GM19043 (cell line): ENCODE results near the gene AKAP12.
"Not testable (repeated sequence)": the region's sequence is repeated elsewhere in the genome, so short reads cannot be mapped to it uniquely, and the experiment has no call there.

Experiments
- ATAC-seq: cut with Tn5 transposase; IDR thresholded peaks from one replicate; pipeline ENCODE4 v1.9.1; 2021; ENCODE audit warnings: low read depth; ENCODE audit not compliant: unreplicated experiment

The AKAP12 gene

GRCh38 chr6:151306269-151306783 is 66.6 kb downstream of the AKAP12 start:
- ATAC-seq = no peak

DNA sequence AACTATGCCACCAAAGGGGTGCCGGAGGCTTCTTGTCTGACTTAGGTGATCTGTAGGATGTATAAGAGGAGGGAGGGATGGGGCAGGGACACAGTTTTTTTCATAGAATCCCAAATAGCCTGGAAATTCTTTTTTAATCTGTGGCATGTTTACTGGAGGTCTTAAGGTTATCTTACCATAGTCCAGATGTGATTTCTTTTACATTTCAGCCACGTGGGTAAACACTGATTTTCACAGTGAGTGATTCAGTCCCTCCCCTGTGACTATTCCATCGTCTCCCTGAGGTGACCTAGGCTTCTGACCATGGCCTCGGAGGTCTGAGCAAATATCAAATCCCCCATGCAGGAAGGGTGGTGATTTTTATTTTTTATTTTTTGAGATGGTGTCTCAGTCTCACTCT is 67.7 kb downstream of the AKAP12 start:
- no peak for ATAC-seq

GRCh38 chr6:151309619-151310018 is 69.9 kb downstream of the AKAP12 start:
- ATAC-seq = no peak

DNA sequence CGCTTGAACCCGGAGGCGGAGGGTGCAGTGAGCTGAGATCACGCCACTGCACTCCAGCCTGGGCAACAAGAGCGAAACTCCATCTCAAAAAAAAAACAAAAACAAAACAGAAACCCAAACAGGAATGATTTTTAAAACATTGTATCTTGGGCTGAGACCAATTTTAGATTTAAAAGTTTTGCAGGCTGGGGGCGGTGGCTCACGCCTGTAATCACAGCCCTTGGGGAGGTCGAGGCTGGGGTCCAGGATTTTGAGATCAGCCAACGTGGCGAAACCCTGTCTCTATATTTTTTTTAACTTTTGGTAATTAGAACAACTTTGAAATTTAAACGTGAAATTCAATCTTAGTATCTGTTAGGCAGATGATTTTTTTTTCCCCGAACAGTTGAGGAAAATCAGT is 70.5 kb downstream of the AKAP12 start:
- ATAC-seq = no peak

GRCh38 chr6:151310852-151311767 is 71.3 kb downstream of the AKAP12 start:
- no peak for ATAC-seq

DNA sequence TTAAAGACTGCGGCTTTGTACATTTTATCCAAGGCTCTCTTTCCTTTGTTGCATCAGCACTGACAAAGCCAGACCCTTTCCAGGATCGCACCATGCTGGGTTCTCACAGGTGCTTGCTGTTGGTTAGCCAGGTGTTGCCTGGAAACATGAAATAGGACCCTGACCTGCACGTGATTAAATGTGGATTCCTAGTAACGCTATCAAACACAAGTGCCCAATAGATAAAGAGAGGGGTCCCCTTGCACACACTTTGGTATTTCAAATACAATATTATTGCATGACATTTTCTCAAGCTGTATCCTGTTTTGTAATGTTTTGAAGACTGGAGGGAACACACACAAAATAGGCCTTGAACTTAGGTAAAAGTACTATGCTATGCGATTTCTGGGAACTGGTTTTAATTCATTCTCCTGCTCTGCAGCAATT is 73.3 kb downstream of the AKAP12 start:
- no peak for ATAC-seq

GRCh38 chr6:151315661-151316060 is 75.9 kb downstream of the AKAP12 start:
- not testable (repeated sequence) for ATAC-seq

DNA sequence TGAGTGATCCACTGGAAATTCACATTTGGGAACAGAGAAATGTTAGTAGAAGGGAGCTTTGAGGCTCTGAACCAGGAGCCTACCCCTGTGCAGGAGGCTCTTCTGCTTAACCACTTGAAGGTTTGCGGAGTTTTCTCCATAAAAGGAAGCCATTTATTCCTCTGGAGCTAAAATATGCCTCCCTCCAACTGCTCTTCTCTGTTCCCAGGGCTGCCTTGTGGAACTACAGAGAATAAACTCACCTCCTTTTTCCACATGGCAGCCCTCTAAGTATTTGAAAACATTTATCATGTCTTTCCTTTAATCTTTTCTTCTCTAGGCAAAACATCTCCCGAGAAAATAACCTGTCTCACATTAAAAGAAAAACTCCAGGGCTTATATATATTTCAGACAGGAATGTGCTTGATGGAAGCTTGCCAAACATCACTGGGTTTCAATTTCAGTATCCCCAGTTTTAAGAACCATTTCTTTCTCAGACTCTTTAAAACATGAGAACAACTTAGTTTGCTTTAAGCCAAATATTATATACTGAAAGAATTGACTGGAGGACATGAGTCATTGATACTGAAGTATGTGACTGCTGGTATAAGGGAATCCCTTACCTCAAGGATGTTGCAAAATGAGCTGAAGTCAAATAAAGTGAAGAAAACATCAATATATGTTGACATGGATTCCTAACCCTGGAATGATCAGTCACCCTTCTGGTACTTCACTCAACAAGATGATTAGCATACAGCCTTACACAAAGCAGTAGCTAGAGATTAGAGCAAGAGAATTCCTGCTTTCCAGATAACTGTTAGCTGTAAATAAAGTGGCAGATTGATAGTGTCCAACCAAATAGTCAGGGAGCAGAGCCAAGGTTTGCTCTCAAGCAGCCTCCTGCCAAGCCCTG is 77.6 kb downstream of the AKAP12 start:
- no peak for ATAC-seq

DNA sequence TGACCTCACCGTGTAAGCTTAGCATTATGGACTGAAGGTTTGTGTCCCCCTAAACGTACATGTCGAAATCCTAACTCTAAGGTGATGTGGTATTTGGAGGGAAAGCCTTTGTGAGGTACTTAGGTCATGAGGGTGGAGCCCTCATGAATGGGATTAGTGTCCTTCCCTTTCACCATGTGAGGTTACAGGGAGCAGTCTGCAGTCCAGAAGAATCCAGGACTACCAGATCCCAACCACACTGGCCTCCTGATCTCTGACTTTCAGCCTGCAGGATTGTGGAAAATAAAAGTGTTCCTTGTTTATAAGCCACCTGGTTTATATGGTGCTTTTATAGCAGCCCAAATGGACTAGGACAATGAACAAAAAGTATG is 78.2 kb downstream of the AKAP12 start:
- no peak for ATAC-seq

GRCh38 chr6:151320140-151320539 is 80.4 kb downstream of the AKAP12 start:
- ATAC-seq = no peak

DNA sequence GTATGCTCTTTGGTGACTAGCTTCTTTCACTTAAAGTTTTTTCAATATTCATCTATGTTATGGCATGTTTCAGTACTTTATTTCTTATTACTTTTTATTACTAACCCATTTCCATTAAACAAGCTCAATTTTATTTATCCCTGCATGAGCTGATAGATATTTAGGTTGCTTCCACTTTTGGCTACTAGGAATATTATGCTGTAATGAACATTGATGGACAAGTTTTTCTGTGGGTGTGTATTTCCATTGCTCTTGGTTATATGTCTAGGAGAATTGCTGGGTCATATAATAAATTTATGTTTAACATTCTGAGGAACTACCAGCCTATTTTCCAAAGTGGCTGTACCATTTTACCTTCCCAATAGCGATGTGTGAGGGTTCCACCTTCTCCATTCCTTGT is 81.7 kb downstream of the AKAP12 start:
- ATAC-seq = no peak

GRCh38 chr6:151322570-151322969 is 82.8 kb downstream of the AKAP12 start:
- ATAC-seq = no peak

GRCh38 chr6:151323791-151324487 is 84.2 kb downstream of the AKAP12 start:
- peak; percentile 76 for ATAC-seq

DNA sequence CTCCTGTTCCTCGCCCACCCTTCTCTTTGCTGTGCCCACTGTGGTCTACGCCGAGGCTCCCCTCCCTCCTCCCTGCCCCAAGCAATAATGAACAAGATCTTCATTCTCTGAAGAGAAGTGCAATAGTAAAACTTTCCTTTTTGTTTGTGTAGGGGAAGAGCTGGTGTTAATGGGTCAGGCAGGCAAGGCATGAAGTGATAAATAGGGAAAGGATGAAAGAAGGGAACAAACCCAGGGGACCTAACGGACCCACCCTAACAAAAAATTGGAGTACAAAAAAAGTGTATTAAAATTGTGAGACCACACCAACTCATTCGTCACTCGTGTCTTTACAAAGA is 84.7 kb downstream of the AKAP12 start:
- ATAC-seq = peak; percentile 11

DNA sequence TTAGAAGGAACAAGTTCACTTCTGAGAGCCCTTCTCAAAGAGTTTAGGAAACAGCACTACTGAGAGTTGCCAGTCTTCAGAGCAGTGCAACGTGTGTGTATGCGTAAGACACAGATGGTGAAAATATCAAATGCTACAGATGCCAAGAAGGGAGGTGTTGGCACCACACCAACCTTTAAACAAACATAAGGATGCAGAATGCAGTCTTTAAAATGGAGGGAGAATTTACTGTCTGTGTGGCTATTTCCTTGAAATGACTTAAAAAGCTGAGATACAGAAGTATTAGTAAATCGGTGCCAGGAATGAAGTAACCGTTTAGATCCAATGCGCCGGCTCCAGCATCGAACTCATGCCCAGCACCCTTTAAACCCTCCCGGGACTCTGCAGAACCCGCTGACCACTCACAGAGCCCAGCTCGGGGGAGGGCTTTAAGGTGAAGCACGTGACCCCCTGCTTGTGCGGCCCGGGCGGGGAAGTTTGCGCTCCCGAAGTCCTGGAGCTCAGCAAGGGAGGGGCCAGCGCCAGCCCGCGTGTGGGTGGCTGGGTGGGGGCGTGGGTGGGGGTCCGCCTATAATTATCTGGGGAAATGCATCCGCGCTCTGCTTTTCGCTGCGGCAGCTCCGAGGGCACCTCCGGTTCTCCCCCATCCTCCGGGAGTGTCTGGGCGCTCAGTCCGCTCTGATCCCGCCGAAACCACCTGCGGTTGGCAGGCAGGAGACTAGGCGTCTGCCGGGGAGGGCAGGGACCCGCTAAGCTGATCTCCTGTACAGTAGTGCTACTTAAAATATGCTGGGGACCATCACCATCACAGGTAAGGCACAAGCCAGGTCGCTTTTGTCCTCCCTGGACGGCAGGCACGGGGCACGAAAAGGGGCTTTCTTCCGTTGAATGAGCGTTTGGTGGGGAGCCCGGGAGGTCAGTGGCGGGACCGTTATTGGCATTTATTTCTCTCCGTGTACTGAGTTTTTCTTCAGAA is 85.6 kb downstream of the AKAP12 start:
- ATAC-seq = no peak

GRCh38 chr6:151326116-151326825 is 86.5 kb downstream of the AKAP12 start:
- no peak for ATAC-seq

- no peak for ATAC-seq
Observed at GRCh38 chr6:151327101-151327500, 87.3 kb downstream of the AKAP12 start.

DNA sequence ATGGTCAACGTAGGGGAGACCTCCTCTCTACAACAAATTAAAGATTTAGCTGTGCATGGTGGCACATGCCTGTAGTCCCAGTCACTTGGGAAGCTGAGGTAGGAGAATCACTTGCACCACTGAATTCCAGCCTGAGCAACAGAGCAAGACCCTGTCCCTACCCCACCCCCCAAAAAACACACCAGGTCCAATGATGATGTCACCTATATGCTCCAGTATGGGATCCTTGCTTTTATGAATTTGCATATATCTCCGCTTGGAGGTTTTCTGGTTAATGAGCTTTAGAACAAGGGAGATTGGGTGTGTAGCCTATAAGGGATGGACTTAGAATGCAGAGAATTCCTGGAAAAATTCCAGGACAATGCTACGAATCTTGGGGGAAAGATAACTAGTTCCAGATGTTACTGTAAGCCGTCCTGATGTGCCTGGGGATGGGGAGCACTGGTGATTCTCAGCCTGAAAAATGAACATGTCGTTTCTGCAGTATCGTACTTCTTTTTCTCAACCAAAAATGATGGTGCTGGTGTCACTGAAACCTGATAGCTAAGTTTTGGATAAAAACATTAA is 90.4 kb downstream of the AKAP12 start:
- no peak for ATAC-seq

DNA sequence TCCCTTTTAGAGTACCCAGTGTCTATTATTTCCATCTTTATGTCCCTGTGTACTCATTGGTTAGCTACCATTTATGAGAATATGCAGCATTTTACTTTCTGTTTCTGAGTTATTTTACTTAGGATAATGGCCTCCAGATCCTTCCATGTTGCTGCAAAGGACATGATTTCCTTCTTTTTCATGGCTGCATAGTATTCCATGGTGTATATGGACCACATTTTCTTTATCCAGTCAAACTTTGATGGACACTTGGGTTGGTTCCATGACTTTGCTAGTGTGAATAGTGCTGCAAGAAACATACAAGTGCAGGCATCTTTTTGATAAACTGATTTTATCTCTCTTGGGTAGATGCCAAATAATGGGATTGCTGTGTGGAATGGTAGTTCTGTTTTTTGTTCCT is 96.2 kb downstream of the AKAP12 start:
- ATAC-seq = no peak
